Subcutaneous adipose tissue (tissue), 4 donors: ENCODE results near the gene BICDL2. TPM values are rescaled to one million over a fixed set of nuclear protein-coding genes. Genes with fewer than 3 reads are reported as not detected.

Experiments used
- total RNA-seq, 4 donors: library from RNA; depleted of rRNA; stranded (reverse); fragments of >200 nt; gene quantifications; one replicate each; pipeline ENCODE4 v1.1.0, GENCODE V29; 2016
- TF ChIP-seq, protein P1 (sequence below): fragments of 450-650 bp; IDR thresholded peaks from one replicate; pipeline ENCODE4 v1.5.1; 2016; ENCODE audit warnings: low read depth, mild to moderate bottlenecking, control low read depth, antibody characterized with exemption, moderate library complexity

BICDL2 gene
- total RNA-seq, 4 donors from 2014 or later: not detected

DNA sequence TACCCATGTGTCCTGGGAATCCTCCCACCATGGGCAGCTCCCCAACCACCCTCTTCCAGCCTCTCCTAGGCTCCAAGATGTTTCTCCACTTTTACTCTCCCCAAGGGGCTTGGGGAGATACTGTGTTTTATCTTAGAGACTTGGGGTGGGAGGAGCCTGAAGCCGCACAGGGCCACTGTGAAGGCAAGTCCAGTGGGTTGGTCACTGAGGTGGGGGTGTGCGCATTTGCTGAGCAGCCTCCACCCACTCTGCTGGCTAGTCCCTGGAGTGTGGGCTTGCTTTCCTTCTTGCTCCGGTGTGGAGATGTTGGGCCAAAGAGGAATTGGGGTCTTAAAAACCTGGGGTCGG, 28.1 kb downstream of the BICDL2 start:
- TF ChIP-seq, protein P1, sequence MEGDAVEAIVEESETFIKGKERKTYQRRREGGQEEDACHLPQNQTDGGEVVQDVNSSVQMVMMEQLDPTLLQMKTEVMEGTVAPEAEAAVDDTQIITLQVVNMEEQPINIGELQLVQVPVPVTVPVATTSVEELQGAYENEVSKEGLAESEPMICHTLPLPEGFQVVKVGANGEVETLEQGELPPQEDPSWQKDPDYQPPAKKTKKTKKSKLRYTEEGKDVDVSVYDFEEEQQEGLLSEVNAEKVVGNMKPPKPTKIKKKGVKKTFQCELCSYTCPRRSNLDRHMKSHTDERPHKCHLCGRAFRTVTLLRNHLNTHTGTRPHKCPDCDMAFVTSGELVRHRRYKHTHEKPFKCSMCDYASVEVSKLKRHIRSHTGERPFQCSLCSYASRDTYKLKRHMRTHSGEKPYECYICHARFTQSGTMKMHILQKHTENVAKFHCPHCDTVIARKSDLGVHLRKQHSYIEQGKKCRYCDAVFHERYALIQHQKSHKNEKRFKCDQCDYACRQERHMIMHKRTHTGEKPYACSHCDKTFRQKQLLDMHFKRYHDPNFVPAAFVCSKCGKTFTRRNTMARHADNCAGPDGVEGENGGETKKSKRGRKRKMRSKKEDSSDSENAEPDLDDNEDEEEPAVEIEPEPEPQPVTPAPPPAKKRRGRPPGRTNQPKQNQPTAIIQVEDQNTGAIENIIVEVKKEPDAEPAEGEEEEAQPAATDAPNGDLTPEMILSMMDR: no peak

- TF ChIP-seq, protein P1: no peak
Observed at GRCh38 chr16:3007957-3008689, 28.6 kb downstream of the BICDL2 start.

DNA sequence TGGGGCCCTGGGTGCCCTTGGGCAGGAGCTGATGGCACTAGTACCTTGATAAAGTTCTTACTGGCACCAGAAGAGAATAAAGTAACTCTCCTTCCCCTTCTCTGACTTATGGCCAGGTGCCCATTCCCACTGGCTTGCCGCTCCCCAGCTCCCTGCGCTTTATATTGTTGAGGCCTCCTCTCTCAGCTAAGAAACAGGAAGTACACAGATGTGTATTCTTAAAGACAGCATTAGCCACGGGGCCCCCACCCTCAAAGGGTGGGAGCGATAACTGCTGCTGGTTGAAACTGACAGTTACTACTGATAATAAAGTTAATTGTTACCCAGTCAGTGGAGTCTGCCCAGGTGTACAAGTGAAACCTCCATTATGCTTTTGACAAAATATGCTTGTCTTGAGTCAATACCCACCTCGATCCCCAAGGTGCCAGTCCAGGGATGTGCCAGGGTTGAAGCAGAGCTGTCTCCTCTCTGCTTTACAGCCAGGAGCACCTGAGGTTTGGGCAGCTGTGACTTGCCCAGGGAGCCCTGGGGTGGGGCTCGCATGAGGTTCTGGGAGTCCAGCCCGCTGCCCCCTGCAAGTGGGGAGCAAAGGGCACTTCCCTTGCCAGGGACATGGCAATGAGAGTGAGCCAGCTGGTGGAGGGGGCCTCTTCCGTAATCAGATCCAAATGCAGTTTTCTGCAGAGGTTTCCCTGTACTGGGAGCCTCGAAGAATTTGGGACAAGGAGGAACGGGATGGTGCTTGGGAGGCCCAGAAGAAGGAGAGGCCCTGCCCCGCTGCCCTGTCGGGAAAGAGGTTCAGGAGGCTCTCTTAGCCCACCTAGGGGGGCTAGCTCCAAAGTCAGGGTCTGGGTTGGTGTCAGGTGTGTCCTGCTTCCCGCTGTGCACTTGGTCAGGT, 29.4 kb downstream of the BICDL2 start:
- TF ChIP-seq, protein P1: no peak

DNA sequence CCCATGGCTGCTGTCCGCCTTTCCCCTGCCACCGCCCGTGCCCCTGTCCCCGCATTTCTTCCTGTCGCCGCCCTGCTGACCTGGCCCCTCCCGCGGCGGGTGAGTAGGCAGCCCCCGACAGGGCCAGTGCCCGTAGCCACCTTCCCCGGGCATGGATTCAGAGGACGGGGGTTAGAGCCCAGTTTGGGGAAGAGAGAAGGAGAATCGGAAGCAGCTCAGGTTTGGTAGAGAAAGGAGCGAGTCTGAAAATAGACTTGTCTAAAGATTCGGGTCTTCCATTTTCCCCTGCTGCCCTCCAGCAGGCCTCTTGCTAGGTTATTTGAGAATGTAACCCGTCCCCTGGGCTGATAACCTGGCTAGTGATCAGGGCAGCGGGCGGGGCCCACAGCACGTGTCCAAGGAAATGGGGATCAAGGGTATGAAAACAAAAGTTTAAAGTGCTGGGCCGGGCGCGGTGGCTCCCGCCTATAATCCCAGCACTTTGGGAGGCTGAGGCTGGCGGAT, 31.9 kb downstream of the BICDL2 start:
- TF ChIP-seq, protein P1: no peak

- TF ChIP-seq, protein P1: no peak
Observed at GRCh38 chr16:3004319-3004718, 32.4 kb downstream of the BICDL2 start.

GRCh38 chr16:3003582-3004270, 33.0 kb downstream of the BICDL2 start:
- TF ChIP-seq, protein P1: no peak
